Coronary artery (tissue), 2 donors: ENCODE measurements around the gene KREMEN1.

Source experiments
- DNase-seq: peaks from one replicate; pipeline ENCODE4 v3.0.0-alpha.2; 2017; ENCODE audit warnings: low spot score
- H3K27ac ChIP-seq, 2 donors: fragments of 200-600 bp; sonication (generic); one replicate each; pipeline ENCODE4 v1.5.1; 2016 to 2019
- H3K4me3 ChIP-seq: fragments of 200-600 bp; sonication (generic); 2 replicates; pipeline ENCODE4 v1.5.1; 2016; ENCODE audit warnings: mild to moderate bottlenecking, moderate library complexity
- CTCF ChIP-seq: fragments of 200-600 bp; sonication (generic); IDR thresholded peaks from one replicate; pipeline ENCODE4 v1.5.1; 2019; ENCODE audit warnings: antibody characterized with exemption

KREMEN1 gene

GRCh38 chr22:29072193-29072978, 449 bp upstream of the KREMEN1 start:
- peak overlapping the region in 1 of 2 donors; percentile 68 for H3K27ac ChIP-seq
- H3K4me3 ChIP-seq, result peak overlapping the region; percentile 95
- DNase-seq, result peak; percentile 83
- no peak for TF ChIP-seq CTCF

GRCh38 chr22:29073618-29074275, 912 bp downstream of the KREMEN1 start:
- no peak for TF ChIP-seq CTCF
- no peak for DNase-seq
- peak overlapping the region; percentile 33 to 68 for H3K27ac ChIP-seq
- peak overlapping the region; percentile 95 for H3K4me3 ChIP-seq

GRCh38 chr22:29074276-29074772, 1.5 kb downstream of the KREMEN1 start:
- no peak for TF ChIP-seq CTCF
- peak overlapping the region; percentile 33 to 68 for H3K27ac ChIP-seq
- no peak for DNase-seq
- H3K4me3 ChIP-seq, result peak overlapping the region; percentile 95

- no peak for DNase-seq
- TF ChIP-seq CTCF, result no peak
- Histone ChIP-seq H3K4me3 (no peak overlapping the region), H3K27ac (no peak overlapping the region)
Measured at GRCh38 chr22:29078036-29078868, 5.4 kb downstream of the KREMEN1 start.

- no peak for DNase-seq
- Histone ChIP-seq H3K4me3 (no peak overlapping the region), H3K27ac (no peak overlapping the region)
- no peak for TF ChIP-seq CTCF
Measured at GRCh38 chr22:29078869-29079207, 6.0 kb downstream of the KREMEN1 start.

GRCh38 chr22:29079218-29079901, 6.5 kb downstream of the KREMEN1 start:
- H3K27ac ChIP-seq, result no peak overlapping the region
- DNase-seq, result no peak
- no peak overlapping the region for H3K4me3 ChIP-seq
- no peak for TF ChIP-seq CTCF
